Mesenteric fat pad (tissue), 1 donor: ENCODE data around the gene TXLNB. TPM values are rescaled to one million over a fixed set of nuclear protein-coding genes. Genes with fewer than 3 reads are reported as not detected.
"Not testable (repeated sequence)": the region's sequence is repeated elsewhere in the genome, so short reads cannot be mapped to it uniquely, and the experiment has no call there.

Source experiments
- DNase-seq: peaks from one replicate; pipeline ENCODE4 v3.0.0-alpha.2; 2020; ENCODE audit warnings: low spot score
- total RNA-seq: library from RNA; stranded (reverse); fragmentation: NEBNext Ultra II Directional; extraction: Animal tissue kit (Norgen Biotek cat#: 25700); gene quantifications from one replicate; pipeline ENCODE4 v1.2.1, GENCODE V29; 2021
- donor health status: DM: yes; HTN: yes; CAD: no.

TXLNB gene
- total RNA-seq, 1 donor from 2014 or later = 0.61 TPM

DNA sequence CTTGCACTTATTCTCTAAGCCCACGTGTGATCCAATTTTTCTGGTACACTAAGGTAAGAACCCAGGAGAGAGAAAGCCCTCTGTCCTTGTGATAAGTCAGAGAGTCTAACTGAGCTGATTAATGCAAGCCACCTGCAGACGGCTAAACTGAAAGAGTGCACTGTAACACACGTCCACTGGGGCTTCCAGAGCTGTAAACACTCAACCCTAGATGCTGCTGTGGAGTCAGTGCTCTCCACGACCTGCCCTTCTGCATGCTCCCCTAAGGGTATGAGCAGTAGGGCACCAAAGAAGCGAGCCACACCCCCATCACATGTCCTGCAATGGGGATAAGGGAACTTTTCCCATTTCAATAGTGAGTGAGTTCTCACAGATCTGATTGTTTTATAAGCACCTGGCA lies 55.7 kb downstream of the TXLNB start:
- no peak for DNase-seq

GRCh38 chr6:139235661-139236060 lies 56.1 kb downstream of the TXLNB start:
- DNase-seq = no peak

DNA sequence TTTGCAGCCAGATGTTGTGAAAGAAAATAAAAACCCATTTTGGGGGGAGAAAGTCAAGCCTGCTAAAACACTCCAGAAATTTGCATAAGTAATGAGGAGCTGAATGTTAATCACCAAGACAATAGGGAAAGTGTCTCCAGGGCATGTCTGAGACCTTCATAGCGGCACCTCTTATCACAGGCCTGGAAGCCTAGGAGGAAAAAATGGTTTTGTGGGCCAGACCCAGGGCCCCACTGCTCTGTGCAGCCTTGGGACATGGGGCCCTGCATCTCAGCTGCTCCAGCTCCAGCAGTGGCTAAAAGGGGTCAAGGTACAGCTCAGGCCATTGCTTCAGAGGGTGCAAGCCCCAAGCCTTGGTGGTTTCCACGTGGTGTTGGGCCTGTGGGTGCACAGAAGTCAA lies 57.6 kb downstream of the TXLNB start:
- not testable (repeated sequence) for DNase-seq

DNA sequence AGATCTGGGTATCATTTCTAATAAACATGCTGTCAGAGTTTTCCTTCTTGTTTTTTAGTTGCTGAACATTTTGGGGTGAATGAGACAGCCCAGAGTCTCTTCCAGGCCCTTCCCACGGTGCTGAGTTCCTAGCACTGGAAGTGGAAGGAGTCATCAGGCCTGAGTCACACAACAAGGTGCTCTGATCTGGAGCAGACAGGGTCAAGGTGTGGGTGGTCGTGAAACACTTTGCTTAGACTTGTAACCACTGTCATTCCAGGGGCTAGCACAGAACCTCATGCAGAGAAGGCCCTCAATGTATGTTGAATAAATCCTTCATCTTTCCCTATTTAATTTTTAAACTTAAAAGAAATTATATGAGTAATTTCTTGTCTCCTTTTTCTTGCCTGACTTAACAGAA lies 60.6 kb downstream of the TXLNB start:
- no peak for DNase-seq

GRCh38 chr6:139230391-139230840 lies 61.4 kb downstream of the TXLNB start:
- no peak for DNase-seq

DNA sequence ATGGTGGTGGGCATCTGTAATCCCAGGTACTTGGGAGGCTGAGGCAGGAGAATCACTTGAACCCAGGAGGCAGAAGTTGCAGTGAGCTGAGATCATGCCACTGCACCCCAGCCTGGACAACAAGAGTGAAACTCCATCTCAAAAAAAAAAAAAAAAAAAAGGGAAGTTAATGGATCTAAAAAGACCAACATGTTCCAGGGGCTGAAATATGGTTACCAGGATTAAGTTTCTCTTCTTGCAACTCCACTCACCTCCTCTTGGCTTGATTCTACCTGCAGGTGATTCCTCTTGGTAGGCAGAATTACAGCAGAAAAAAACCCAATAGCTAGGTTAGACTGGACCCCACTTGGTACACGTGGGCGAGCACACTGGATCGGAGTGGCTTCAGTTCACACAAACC lies 63.4 kb downstream of the TXLNB start:
- DNase-seq = not testable (repeated sequence)

- no peak for DNase-seq
Measured at GRCh38 chr6:139219746-139220145, 72.1 kb downstream of the TXLNB start.

GRCh38 chr6:139219271-139219729 lies 72.5 kb downstream of the TXLNB start:
- DNase-seq = no peak

GRCh38 chr6:139212460-139212859 lies 79.3 kb downstream of the TXLNB start:
- not testable (repeated sequence) for DNase-seq

GRCh38 chr6:139210766-139211165 lies 81.0 kb downstream of the TXLNB start:
- not testable (repeated sequence) for DNase-seq

GRCh38 chr6:139205843-139206242 lies 86.0 kb downstream of the TXLNB start:
- no peak for DNase-seq

DNA sequence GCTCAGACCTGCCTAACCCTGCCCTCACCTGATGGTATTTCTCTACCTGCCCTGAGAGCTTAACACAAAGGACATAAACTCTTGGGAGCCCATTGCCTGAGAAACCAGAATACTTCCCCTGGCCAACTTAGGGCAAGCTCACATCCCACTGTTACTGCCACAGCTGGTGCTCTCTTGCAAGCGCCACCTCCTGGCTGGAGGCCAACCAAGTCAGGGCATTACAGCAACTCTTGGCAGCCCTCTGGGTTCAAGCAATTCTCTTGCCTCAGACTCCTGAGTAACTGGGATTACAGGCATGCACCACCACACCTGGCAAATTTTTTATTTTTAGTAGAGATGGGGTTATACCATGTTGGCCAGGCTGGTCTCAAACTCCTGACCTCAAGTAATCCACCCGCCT lies 86.8 kb downstream of the TXLNB start:
- DNase-seq = no peak

- DNase-seq = no peak
Measured at GRCh38 chr6:139201378-139201777, 90.4 kb downstream of the TXLNB start.

- no peak for DNase-seq
Measured at GRCh38 chr6:139198529-139199288, 93.1 kb downstream of the TXLNB start.

GRCh38 chr6:139194740-139195139 lies 97.1 kb downstream of the TXLNB start:
- no peak for DNase-seq

Other genes starting within 250 kb of the TXLNB start
- 33.6 TPM for gene HECA, start 156.9 kb downstream of the TXLNB start, total RNA-seq
- gene CITED2, start 82.7 kb upstream of the TXLNB start, total RNA-seq = 70.8 TPM